Measurements from ENCODE around the gene DUSP10.

DNA sequence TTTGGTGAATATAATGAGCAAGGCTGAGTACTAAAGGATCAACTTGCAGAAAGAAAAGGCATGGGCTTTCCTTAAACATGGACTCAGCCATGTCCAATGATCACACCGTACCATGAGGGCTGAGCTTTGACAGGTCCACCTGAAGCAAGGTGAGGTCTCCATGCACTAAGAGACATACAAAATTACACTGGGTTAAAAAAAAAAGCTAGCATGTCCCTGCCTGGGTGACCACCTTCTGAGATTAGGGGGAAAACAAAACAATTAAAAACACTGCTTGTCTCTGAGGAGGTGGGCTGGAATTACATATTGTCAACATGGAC lies 22.7 kb downstream of the DUSP10 start:
- TF ChIP-seq POLR2AphosphoS5 (IDR thresholded peaks at IDR 0.05) = no peak
- no peak for TF ChIP-seq TAF1 (IDR thresholded peaks at IDR 0.05; ENCODE audit: low read depth)
